ENCODE data around the gene MRRF.

Gene MRRF

GRCh38 chr9:122368642-122369041 is 104.0 kb downstream of the MRRF start:
- H3K27ac ChIP-seq, result no peak overlapping the region
- TF ChIP-seq CTCF (IDR thresholded peaks at IDR 0.05), result no peak
- H3K4me1 ChIP-seq, result peaks cover 0 to 11% (median 8%) of the 10 kb centered on the region in 4 donors
- no peak for DNase-seq
- no peaks in the 10 kb centered on the region for H3K9me3 ChIP-seq
- no peak overlapping the region for H3K4me3 ChIP-seq
- H3K27me3 ChIP-seq, result peaks cover 0 to 18% of the 10 kb centered on the region in 2 donors
- intact Hi-C loops (cut with DNase I; ENCODE audit: low total_unique reads), result no loop called here
- H3K36me3 ChIP-seq, result no peaks in the 10 kb centered on the region

GRCh38 chr9:122370303-122370702 is 105.6 kb downstream of the MRRF start:
- no peak for TF ChIP-seq CTCF (IDR thresholded peaks at IDR 0.05)
- Histone ChIP-seq H3K36me3 (no peaks in the 10 kb centered on the region), H3K27ac (no peak overlapping the region), H3K4me1 (peaks cover 0 to 19% (median 14%) of the 10 kb centered on the region in 4 donors), H3K27me3 (peaks cover 0 to 18% of the 10 kb centered on the region in 2 donors), H3K4me3 (peak overlapping the region in 1 of 2 donors; percentile 43), H3K9me3 (no peaks in the 10 kb centered on the region)
- DNase-seq, result no peak
- intact Hi-C loops (cut with DNase I; ENCODE audit: low total_unique reads), result no loop called here

GRCh38 chr9:122370869-122371755 is 106.4 kb downstream of the MRRF start, which contains the start of gene PTGS1:
PTGS1 (plus strand) TSS chr9:122371024; CDS start chr9:122371085, 61 bp downstream.
- peaks cover 0 to 27% (median 22%) of the 10 kb centered on the region in 4 donors for H3K4me1 ChIP-seq
- no peak for TF ChIP-seq CTCF (IDR thresholded peaks at IDR 0.05)
- intact Hi-C loops (cut with DNase I; ENCODE audit: low total_unique reads), result no loop called here
- no peaks in the 10 kb centered on the region for H3K36me3 ChIP-seq
- H3K27me3 ChIP-seq, result peaks cover 0 to 18% of the 10 kb centered on the region in 2 donors
- no peak within 1 kb of the TSS for H3K27ac ChIP-seq
- H3K4me3 ChIP-seq, result peak within 1 kb of the TSS; percentile 37 to 43
- peak in 1 of 2 donors; percentile 57 for DNase-seq
- no peaks in the 10 kb centered on the region for H3K9me3 ChIP-seq

- H3K27me3 ChIP-seq, result peaks cover 0 to 18% of the 10 kb centered on the region in 2 donors
- no peaks in the 10 kb centered on the region for H3K36me3 ChIP-seq
- intact Hi-C loops (cut with DNase I; ENCODE audit: low total_unique reads), result no loop called here
- H3K4me1 ChIP-seq, result peaks cover 0 to 32% (median 22%) of the 10 kb centered on the region in 4 donors
- no peak overlapping the region for H3K27ac ChIP-seq
- no peak for TF ChIP-seq CTCF (IDR thresholded peaks at IDR 0.05)
- no peak for DNase-seq
- no peaks in the 10 kb centered on the region for H3K9me3 ChIP-seq
- H3K4me3 ChIP-seq, result peak overlapping the region in 1 of 2 donors; percentile 37
Measured at GRCh38 chr9:122371846-122372245, 107.2 kb downstream of the MRRF start.

- Histone ChIP-seq H3K27ac (no peak overlapping the region), H3K9me3 (no peaks in the 10 kb centered on the region), H3K36me3 (no peaks in the 10 kb centered on the region), H3K4me3 (no peak overlapping the region), H3K27me3 (peaks cover 0 to 18% of the 10 kb centered on the region in 2 donors), H3K4me1 (peaks cover 0 to 32% (median 22%) of the 10 kb centered on the region in 4 donors)
- TF ChIP-seq CTCF (IDR thresholded peaks at IDR 0.05), result no peak
- intact Hi-C loops (cut with DNase I; ENCODE audit: low total_unique reads), result no loop called here
- DNase-seq, result no peak
Measured at GRCh38 chr9:122372856-122373845, 108.5 kb downstream of the MRRF start.
